ENCODE data around the gene MED28.

GRCh38 chr4:17665852-17666251, 51.4 kb downstream of the MED28 start:
- no peak for TF ChIP-seq CTCF (IDR thresholded peaks at IDR 0.05)
- no peak for TF ChIP-seq POLR2AphosphoS5 (IDR thresholded peaks at IDR 0.05)
- TF ChIP-seq POLR2A (IDR thresholded peaks at IDR 0.05), result no peak

Measured in stomach (tissue), 4 donors.